HepG2 (cell line): ENCODE measurements around the gene BUB1B.

Source experiments
- ATF2 ChIP-seq: sonication (generic); formaldehyde crosslinking; IDR thresholded peaks from 2 replicates; pipeline ENCODE4 v1.4.0; 2020; ENCODE audit warnings: missing genetic modification reagents
- CTCF ChIP-seq: sonication (generic); formaldehyde crosslinking; IDR thresholded peaks from 2 replicates; pipeline ENCODE4 v1.5.0; 2020; ENCODE audit warnings: mild to moderate bottlenecking, missing genetic modification reagents, moderate library complexity
- KDM1A ChIP-seq: IDR thresholded peaks from 2 replicates; pipeline ENCODE4 v1.6.1; 2016; ENCODE audit warnings: missing compliant biosample characterization
- NR2C2 ChIP-seq: sonication (generic); formaldehyde crosslinking; IDR thresholded peaks from 2 replicates; pipeline ENCODE4 v1.4.0; 2020; ENCODE audit warnings: missing genetic modification reagents, mild to moderate bottlenecking, moderate library complexity, borderline replicate concordance
- TCF12 ChIP-seq, 2 experiments: fragments of 450-650 bp in 1 of 2; sonication (generic) in 1 of 2; formaldehyde crosslinking in 1 of 2; IDR thresholded peaks; 2 replicates each; pipeline versions ENCODE4 v1.6.1 to v1.8.0; 2017 to 2022; ENCODE audit warnings: antibody characterized with exemption in 1 of 2, mild to moderate bottlenecking in 1 of 2, missing genetic modification reagents in 1 of 2, moderate library complexity in 1 of 2

GRCh38 chr15:40263024-40263754 lies 102.3 kb downstream of the BUB1B start:
- TF ChIP-seq TCF12 (IDR thresholded peaks at IDR 0.05) (no peak), TCF12 (CRISPR knock-in tag; IDR thresholded peaks at IDR 0.05) (no peak), KDM1A (no peak), CTCF (CRISPR knock-in tag) (no peak), ATF2 (CRISPR knock-in tag) (no peak), NR2C2 (CRISPR knock-in tag) (no peak)
